Measurements from ENCODE around the gene PPP1R14C. TPM values are rescaled to one million over a fixed set of nuclear protein-coding genes. Genes with fewer than 3 reads are reported as not detected.

The PPP1R14C gene
- total RNA-seq, 1 experiment from 2014 or later, result 2.5 TPM

DNA sequence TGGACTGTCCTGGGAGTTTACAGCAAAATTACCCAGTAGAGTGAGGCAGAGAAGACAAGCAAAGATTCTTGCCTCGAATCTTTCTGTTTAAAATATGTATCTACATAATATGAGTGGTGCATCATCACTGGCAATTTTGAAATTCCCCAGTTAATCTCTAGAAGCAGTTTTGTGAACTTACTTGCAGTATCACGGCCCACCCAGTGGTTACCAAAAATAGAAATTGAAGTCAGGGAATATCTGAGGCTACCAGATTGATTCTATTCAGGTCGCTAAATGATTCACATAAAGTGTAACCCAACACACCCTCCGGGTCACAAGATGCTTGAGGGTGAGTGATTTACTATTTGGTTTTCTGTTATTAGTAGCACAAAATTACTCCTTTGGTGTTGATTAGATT lies 111.9 kb downstream of the PPP1R14C start:
- Mint-ChIP-seq H3K4me1 (ENCODE audit: low read depth, unreplicated experiment) (peaks cover 5% of the 10 kb centered on the region), H3K27me3 (ENCODE audit: insufficient read depth, unreplicated experiment) (peaks cover 3% of the 10 kb centered on the region), H3K27ac (ENCODE audit: unreplicated experiment) (no peak overlapping the region), H3K36me3 (ENCODE audit: insufficient read depth, unreplicated experiment) (no peaks in the 10 kb centered on the region), H3K4me3 (ENCODE audit: unreplicated experiment) (no peak overlapping the region), H3K9me3 (ENCODE audit: unreplicated experiment) (no peaks in the 10 kb centered on the region)
- BruUV-seq (replicated peaks), result no TSS peak
- Histone ChIP-seq H3K4me1 (no peaks in the 10 kb centered on the region), H3K36me3 (ENCODE audit: control insufficient read depth, insufficient read depth, low read length) (no peaks in the 10 kb centered on the region), H3K27me3 (replicated peaks; ENCODE audit: control insufficient read depth, insufficient read depth, low read length) (no peaks in the 10 kb centered on the region), H3K4me3 (ENCODE audit: low read depth, low read length) (no peak overlapping the region), H3K9me3 (no peaks in the 10 kb centered on the region)
- CTCF ChIA-PET, result no interaction called here
- intact Hi-C loops (cut with micrococcal nuclease; ENCODE audit: unreplicated experiment), result no loop called here
- POLR2A ChIA-PET, result no interaction called here
- TF ChIP-seq, protein P1, sequence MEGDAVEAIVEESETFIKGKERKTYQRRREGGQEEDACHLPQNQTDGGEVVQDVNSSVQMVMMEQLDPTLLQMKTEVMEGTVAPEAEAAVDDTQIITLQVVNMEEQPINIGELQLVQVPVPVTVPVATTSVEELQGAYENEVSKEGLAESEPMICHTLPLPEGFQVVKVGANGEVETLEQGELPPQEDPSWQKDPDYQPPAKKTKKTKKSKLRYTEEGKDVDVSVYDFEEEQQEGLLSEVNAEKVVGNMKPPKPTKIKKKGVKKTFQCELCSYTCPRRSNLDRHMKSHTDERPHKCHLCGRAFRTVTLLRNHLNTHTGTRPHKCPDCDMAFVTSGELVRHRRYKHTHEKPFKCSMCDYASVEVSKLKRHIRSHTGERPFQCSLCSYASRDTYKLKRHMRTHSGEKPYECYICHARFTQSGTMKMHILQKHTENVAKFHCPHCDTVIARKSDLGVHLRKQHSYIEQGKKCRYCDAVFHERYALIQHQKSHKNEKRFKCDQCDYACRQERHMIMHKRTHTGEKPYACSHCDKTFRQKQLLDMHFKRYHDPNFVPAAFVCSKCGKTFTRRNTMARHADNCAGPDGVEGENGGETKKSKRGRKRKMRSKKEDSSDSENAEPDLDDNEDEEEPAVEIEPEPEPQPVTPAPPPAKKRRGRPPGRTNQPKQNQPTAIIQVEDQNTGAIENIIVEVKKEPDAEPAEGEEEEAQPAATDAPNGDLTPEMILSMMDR (IDR thresholded peaks at IDR 0.05; ENCODE audit: insufficient read depth in 1 of 2, low read depth in 1 of 2, low read length in 1 of 2, severe bottlenecking in 1 of 2, unreplicated experiment in 1 of 2), result no peak
- no peak for DNase-seq

DNA sequence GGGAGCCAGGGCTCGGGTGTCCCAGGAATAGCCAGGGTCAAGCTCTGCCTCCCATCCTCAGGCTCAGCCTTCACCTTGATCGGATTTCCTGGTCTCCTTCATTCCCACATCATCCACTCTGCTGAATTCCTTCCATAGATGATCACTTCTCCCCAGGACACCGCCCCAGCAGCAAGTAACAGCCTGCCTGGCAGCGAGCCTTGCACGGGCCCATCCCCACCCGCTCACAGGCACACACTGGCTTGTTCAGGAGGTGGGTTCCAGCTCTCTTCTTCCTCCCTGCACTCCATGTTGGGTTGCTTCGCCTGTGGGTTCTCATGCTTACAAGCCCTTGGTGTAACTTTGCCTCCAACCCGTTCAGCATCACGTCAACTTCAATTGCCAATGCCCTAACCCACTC lies 113.0 kb downstream of the PPP1R14C start:
- no TSS peak for BruUV-seq (replicated peaks)
- Histone ChIP-seq H3K4me3 (ENCODE audit: low read depth, low read length) (no peak overlapping the region), H3K9me3 (no peaks in the 10 kb centered on the region), H3K4me1 (no peaks in the 10 kb centered on the region), H3K36me3 (ENCODE audit: control insufficient read depth, insufficient read depth, low read length) (no peaks in the 10 kb centered on the region), H3K27me3 (replicated peaks; ENCODE audit: control insufficient read depth, insufficient read depth, low read length) (no peaks in the 10 kb centered on the region)
- Mint-ChIP-seq H3K27ac (ENCODE audit: unreplicated experiment) (no peak overlapping the region), H3K4me3 (ENCODE audit: unreplicated experiment) (no peak overlapping the region), H3K36me3 (ENCODE audit: insufficient read depth, unreplicated experiment) (no peaks in the 10 kb centered on the region), H3K4me1 (ENCODE audit: low read depth, unreplicated experiment) (peaks cover 5% of the 10 kb centered on the region), H3K9me3 (ENCODE audit: unreplicated experiment) (no peaks in the 10 kb centered on the region), H3K27me3 (ENCODE audit: insufficient read depth, unreplicated experiment) (peaks cover 3% of the 10 kb centered on the region)
- intact Hi-C loops (cut with micrococcal nuclease; ENCODE audit: unreplicated experiment), result no loop called here
- ChIA-PET POLR2A (no interaction called here), CTCF (no interaction called here)
- DNase-seq, result no peak
- TF ChIP-seq, protein P1 (IDR thresholded peaks at IDR 0.05; ENCODE audit: insufficient read depth in 1 of 2, low read depth in 1 of 2, low read length in 1 of 2, severe bottlenecking in 1 of 2, unreplicated experiment in 1 of 2), result no peak

DNA sequence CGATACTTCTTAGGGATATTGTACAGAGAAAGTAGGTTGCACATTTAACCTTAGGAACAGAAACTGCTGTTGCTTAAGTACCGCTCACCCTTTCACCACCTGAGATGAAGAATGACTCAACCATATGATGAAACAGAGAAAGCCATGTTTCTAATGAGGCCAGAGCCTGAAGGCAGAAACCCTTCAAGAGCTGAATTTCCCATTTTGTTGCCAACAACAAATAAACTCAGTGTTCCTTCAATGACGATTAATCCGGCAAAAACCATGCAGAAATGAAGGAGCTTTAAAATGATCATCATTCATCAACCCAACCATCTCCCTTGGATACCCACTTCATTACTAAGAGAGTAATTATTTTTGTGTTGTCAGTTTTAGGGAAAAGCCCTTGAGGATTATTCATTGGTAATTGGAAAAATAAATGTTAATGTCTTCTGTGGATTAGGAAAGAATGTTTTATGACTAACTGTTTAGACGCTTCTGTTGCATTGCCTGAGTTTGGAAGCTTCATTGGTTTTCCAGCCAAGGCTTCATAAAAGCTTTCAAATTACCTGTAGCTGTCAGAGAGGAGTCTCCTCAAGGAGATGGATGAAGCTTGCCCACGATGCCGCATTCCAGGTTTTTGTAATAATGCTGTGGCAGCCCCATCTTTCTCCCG lies 113.9 kb downstream of the PPP1R14C start:
- Histone ChIP-seq H3K27me3 (replicated peaks; ENCODE audit: control insufficient read depth, insufficient read depth, low read length) (no peaks in the 10 kb centered on the region), H3K9me3 (no peaks in the 10 kb centered on the region), H3K4me1 (no peaks in the 10 kb centered on the region), H3K36me3 (ENCODE audit: control insufficient read depth, insufficient read depth, low read length) (no peaks in the 10 kb centered on the region), H3K4me3 (ENCODE audit: low read depth, low read length) (no peak overlapping the region)
- POLR2A ChIA-PET, result no interaction called here
- Mint-ChIP-seq H3K4me3 (ENCODE audit: unreplicated experiment) (no peak overlapping the region), H3K4me1 (ENCODE audit: low read depth, unreplicated experiment) (peaks cover 5% of the 10 kb centered on the region), H3K36me3 (ENCODE audit: insufficient read depth, unreplicated experiment) (no peaks in the 10 kb centered on the region), H3K27me3 (ENCODE audit: insufficient read depth, unreplicated experiment) (peaks cover 3% of the 10 kb centered on the region), H3K27ac (ENCODE audit: unreplicated experiment) (no peak overlapping the region), H3K9me3 (ENCODE audit: unreplicated experiment) (no peaks in the 10 kb centered on the region)
- no TSS peak for BruUV-seq (replicated peaks)
- CTCF ChIA-PET, result no interaction called here
- intact Hi-C loops (cut with micrococcal nuclease; ENCODE audit: unreplicated experiment), result no loop called here
- DNase-seq, result no peak
- TF ChIP-seq, protein P1 (IDR thresholded peaks at IDR 0.05; ENCODE audit: insufficient read depth in 1 of 2, low read depth in 1 of 2, low read length in 1 of 2, severe bottlenecking in 1 of 2, unreplicated experiment in 1 of 2), result no peak

Data from Caco-2 (cell line).